Uterus (tissue), 4 donors: ENCODE measurements around the gene SFXN3. TPM values are rescaled to one million over a fixed set of nuclear protein-coding genes. Genes with fewer than 3 reads are reported as not detected.
A peak's percentile ranks its signal among the peaks of the same experiment; 100 is the strongest.

Experiments used
- DNase-seq, 2 donors: peaks; one replicate each; pipeline ENCODE4 v3.0.0-alpha.2; 2019 to 2020
- H3K27ac ChIP-seq, 2 donors: fragments of 200-600 bp; sonication (generic); 1 replicate in 1 of 2; 2 replicates in 1 of 2; pipeline ENCODE4 v1.5.1; 2016 to 2018
- H3K27me3 ChIP-seq, 2 donors: fragments of 200-600 bp; sonication (generic); one replicate each; pipeline ENCODE4 v1.5.1; 2018 to 2019; ENCODE audit warnings: control low read depth in 1 of 2
- H3K36me3 ChIP-seq, 2 donors: fragments of 200-600 bp; sonication (generic); one replicate each; pipeline ENCODE4 v1.5.1; 2019; ENCODE audit warnings: control low read depth in 1 of 2
- H3K4me1 ChIP-seq, 2 donors: fragments of 200-600 bp; sonication (generic); one replicate each; pipeline ENCODE4 v1.5.1; 2018 to 2019; ENCODE audit warnings: control low read depth in 1 of 2
- H3K4me3 ChIP-seq, 2 donors: fragments of 200-600 bp; sonication (generic); 1 replicate in 1 of 2; 2 replicates in 1 of 2; pipeline ENCODE4 v1.5.1; 2018 to 2019; ENCODE audit warnings: mild to moderate bottlenecking in 1 of 2
- H3K9me3 ChIP-seq, 2 donors: fragments of 200-600 bp; sonication (generic); one replicate each; pipeline ENCODE4 v1.5.1; 2019; ENCODE audit warnings: control low read depth in 1 of 2
- POLR2A ChIP-seq, 2 donors: fragments of 450-650 bp; IDR thresholded peaks; one replicate each; pipeline ENCODE4 v1.6.1; 2016; ENCODE audit warnings: antibody characterized with exemption in 2 of 2, mild to moderate bottlenecking in 1 of 2, moderate library complexity in 1 of 2
- intact Hi-C: fragments of 100-400 bp; cut with DNase I; formaldehyde crosslinking; loops from one replicate; pipeline ENCODE4 v1.15.1; 2023; ENCODE audit warnings: low total_unique reads
- total RNA-seq, 4 donors: library from RNA; depleted of rRNA in 3 of 4; stranded (reverse); fragments of >200 nt in 3 of 4; gene quantifications; one replicate each; pipeline versions ENCODE4 v1.1.0 to v1.2.4, GENCODE V29; 2014 to 2023
- TF ChIP-seq, protein P1 (sequence below), 4 experiments: fragments of 200-600 bp in 2 of 4; fragments of 450-650 bp in 2 of 4; sonication (generic) in 2 of 4; IDR thresholded peaks; one replicate each; pipeline ENCODE4 v1.5.1; 2016 to 2019; ENCODE audit warnings: antibody characterized with exemption in 4 of 4, mild to moderate bottlenecking in 2 of 4, moderate library complexity in 1 of 4
- donor health status: DM: yes; HTN: yes; CAD: no.

The SFXN3 gene
- total RNA-seq, 4 donors from 2014 or later: 34.6 to 161 (median 58.1) TPM

DNA sequence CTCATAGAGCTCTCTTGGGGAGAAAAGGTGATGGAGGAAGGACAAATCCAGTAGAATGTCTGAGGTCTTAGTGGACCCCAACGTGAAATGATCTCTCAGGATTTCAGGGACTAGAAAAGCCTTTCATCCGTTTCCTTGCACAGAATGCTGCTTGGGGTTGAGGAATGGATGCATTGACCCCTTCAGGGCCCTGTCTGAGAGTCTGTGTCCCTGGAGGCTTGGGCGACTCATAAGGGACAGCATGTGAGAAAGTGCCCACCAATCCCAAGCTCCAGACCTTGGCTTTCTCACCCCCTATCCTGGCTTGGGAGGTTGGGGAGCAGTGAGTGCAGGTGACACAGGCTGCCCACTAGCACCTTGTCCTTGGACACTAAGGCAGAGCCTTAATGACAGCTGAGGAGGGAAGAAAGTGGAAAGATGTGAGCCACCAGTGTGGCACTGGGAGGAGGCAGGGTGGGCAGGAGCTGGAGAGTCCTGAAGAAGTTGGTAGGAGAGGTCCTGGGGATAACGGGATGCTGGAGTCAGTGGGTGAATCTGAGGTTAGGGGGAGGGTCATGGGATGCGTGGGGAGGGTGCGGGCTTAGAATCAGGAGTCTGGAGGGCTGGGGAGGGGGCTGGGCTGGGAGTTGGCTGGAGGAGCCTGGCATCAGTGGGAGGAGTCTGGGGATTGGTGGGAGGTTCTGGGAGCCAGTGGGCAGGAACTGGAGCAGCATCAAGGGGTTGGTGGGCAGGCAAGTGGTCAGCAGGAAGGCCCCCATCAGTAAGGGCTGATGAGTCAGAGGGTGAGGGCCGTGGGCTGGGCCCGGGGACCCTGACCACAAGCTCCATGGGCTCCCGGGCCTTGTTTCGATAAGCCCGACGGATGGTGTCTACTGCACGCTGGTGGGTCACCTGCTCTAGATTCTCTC, 22.9 kb upstream of the SFXN3 start:
- H3K4me1 ChIP-seq: peaks cover 4 to 6% of the 10 kb centered on the region in 2 donors
- intact Hi-C loops: no loop called here
- H3K4me3 ChIP-seq: no peak overlapping the region
- no peak for TF ChIP-seq POLR2A (IDR thresholded peaks at IDR 0.05)
- TF ChIP-seq, protein P1, sequence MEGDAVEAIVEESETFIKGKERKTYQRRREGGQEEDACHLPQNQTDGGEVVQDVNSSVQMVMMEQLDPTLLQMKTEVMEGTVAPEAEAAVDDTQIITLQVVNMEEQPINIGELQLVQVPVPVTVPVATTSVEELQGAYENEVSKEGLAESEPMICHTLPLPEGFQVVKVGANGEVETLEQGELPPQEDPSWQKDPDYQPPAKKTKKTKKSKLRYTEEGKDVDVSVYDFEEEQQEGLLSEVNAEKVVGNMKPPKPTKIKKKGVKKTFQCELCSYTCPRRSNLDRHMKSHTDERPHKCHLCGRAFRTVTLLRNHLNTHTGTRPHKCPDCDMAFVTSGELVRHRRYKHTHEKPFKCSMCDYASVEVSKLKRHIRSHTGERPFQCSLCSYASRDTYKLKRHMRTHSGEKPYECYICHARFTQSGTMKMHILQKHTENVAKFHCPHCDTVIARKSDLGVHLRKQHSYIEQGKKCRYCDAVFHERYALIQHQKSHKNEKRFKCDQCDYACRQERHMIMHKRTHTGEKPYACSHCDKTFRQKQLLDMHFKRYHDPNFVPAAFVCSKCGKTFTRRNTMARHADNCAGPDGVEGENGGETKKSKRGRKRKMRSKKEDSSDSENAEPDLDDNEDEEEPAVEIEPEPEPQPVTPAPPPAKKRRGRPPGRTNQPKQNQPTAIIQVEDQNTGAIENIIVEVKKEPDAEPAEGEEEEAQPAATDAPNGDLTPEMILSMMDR (IDR thresholded peaks at IDR 0.05): no peak
- DNase-seq: no peak
- H3K36me3 ChIP-seq: no peaks in the 10 kb centered on the region
- no peaks in the 10 kb centered on the region for H3K9me3 ChIP-seq
- H3K27ac ChIP-seq: peak overlapping the region; percentile 61 to 71
- no peaks in the 10 kb centered on the region for H3K27me3 ChIP-seq

DNA sequence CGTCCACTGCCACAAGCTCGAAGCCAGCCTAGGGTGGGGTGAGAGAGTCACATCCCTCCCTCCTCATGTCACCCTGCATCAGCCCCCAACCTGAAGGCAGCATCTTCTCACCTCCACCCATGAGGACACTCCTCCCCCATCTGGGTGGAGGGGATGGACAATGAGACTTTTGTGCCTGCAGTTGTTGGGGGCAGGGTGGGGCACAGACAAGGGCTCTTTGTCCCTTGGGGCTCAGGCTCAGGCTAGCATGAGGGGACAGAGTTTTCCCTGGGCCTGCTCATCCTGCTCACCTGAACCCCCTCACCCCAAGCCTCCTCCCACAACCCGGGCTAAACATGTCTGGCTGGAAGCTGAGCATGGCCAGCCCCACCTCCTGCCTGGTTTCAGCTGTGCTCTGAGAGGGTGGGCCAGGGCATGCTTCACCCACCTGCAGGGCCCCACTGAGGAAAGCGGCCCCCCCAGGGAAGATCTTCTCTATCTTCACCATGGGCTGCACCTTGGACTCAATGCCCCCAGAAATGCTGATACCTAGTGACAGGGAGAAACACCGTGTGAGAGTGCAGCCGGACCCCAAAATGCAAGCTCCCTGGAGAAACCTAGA, 22.1 kb upstream of the SFXN3 start:
- no peak overlapping the region for H3K4me3 ChIP-seq
- intact Hi-C loops: no loop called here
- no peaks in the 10 kb centered on the region for H3K27me3 ChIP-seq
- no peak for DNase-seq
- H3K9me3 ChIP-seq: no peaks in the 10 kb centered on the region
- H3K27ac ChIP-seq: peak overlapping the region in 1 of 2 donors; percentile 61
- TF ChIP-seq POLR2A (IDR thresholded peaks at IDR 0.05): no peak
- TF ChIP-seq, protein P1 (IDR thresholded peaks at IDR 0.05): no peak
- H3K36me3 ChIP-seq: no peaks in the 10 kb centered on the region
- peaks cover 4 to 6% of the 10 kb centered on the region in 2 donors for H3K4me1 ChIP-seq

DNA sequence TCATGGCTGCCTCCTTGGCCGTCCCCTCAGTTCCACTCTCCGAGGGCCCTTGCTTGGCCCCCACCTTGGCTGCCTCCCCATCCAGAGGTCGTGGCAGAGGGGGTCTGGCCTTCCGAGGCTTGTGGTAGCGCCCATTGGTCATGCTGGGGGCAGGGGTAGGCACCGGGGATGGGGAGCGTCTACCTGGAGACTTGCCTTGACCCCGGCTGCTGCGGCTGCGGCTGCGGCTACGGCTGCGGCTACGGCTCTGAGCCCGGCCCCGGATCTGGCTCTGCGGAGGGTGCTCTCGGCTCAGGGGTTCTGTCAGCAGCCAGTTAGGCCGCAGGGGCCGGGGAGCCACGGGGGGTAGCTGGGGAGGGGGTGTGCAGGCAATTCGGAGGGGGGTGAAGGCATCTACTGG, 20.7 kb upstream of the SFXN3 start:
- Histone ChIP-seq H3K27me3 (no peaks in the 10 kb centered on the region), H3K36me3 (no peaks in the 10 kb centered on the region), H3K4me3 (no peak overlapping the region), H3K4me1 (peaks cover 4 to 6% of the 10 kb centered on the region in 2 donors), H3K9me3 (no peaks in the 10 kb centered on the region), H3K27ac (no peak overlapping the region)
- TF ChIP-seq, protein P1 (IDR thresholded peaks at IDR 0.05): no peak
- no peak for TF ChIP-seq POLR2A (IDR thresholded peaks at IDR 0.05)
- DNase-seq: no peak
- intact Hi-C loops: no loop called here

DNA sequence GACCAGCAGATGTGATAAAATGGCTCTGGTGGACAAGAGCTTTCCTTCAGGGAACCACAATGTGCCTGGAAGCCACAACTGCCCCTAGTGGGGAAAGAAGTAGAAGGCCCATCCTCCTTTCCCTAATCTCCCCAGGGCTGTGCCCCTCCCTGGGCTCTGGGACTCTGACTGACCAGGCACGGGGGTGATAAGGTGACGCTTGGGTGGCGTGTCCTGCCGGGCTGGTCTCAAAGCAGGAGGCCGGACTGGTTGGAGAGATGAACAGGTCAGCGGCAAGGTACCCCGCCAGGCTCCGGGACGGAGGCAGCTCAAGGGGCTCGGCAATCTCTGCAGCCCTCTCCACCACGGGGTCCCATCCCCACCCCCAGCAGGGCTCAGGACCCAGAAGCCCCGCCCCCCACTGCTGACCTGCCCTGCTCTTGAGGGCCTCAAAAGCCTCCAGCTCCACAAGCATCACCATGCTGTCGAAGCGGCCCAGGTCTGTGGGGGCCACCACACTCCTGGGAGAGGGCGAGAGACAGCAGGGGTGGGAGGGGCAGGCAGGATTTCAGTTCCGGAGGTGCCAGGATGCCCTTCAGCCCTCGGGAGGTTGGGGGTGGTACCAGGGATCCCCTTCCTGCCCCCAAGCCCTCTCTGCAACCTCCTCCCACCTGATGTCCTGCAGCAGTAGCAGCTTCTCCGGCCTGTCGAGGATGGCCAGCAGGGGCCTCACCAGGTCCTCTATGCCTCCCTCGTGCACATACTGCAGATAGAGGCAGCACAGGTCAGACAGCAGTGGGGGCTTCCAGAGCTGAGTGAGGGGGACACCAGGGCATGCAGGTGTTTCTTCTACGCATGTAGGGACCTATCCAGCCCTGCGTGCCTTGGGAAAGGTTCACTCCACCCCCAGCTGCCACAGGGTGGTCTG, 19.3 kb upstream of the SFXN3 start:
- intact Hi-C loops: no loop called here
- Histone ChIP-seq H3K27ac (peak overlapping the region; percentile 13 to 60), H3K36me3 (no peaks in the 10 kb centered on the region), H3K4me3 (no peak overlapping the region), H3K9me3 (no peaks in the 10 kb centered on the region), H3K27me3 (no peaks in the 10 kb centered on the region), H3K4me1 (peaks cover 4 to 6% of the 10 kb centered on the region in 2 donors)
- TF ChIP-seq, protein P1 (IDR thresholded peaks at IDR 0.05): no peak
- TF ChIP-seq POLR2A (IDR thresholded peaks at IDR 0.05): no peak
- DNase-seq: no peak
